GM19043 (cell line): ENCODE measurements around the gene CLSTN2.

Experiments
- ATAC-seq: cut with Tn5 transposase; IDR thresholded peaks from one replicate; pipeline ENCODE4 v1.9.1; 2021; ENCODE audit warnings: low read depth; ENCODE audit not compliant: unreplicated experiment

Gene CLSTN2

DNA sequence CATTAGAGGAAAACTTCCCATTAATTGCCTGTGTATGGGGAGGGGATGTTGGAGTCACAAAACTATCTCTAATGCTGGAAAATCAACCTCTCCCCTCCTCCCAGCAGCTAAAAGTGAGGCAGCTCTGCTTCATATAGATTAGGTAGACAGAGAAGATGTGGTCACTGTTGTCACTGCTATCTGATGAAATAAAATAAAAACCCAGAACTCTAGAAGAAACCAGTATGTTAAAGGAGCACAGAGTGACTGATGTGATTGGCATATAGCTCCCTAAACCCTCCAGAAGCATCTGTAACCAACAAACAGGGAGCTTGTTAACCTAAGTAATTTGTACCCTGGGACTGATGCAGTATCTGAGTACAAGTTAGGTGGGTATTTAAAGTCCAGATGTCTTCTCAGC, 531.0 kb downstream of the CLSTN2 start:
- no peak for ATAC-seq

DNA sequence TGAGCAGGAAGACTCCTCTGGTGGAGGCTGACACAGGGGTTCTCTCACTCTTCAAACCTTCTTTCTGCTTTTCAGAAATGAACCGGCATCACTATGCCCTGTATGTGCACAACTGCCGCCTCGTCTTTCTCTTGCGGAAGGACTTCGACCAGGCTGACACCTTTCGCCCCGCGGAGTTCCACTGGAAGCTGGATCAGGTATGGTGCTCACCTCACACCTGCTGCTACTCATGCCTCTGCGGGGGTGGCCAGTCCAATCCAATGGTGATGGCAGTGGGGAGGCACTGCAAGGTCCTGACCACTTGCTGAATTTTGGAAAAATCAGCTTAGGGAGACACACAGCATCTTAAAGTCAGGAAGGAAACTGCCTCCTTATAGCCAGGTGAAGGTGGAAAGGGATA, 531.5 kb downstream of the CLSTN2 start:
- no peak for ATAC-seq

- ATAC-seq, result no peak
Measured at GRCh38 chr3:140467104-140467577, 532.2 kb downstream of the CLSTN2 start.

DNA sequence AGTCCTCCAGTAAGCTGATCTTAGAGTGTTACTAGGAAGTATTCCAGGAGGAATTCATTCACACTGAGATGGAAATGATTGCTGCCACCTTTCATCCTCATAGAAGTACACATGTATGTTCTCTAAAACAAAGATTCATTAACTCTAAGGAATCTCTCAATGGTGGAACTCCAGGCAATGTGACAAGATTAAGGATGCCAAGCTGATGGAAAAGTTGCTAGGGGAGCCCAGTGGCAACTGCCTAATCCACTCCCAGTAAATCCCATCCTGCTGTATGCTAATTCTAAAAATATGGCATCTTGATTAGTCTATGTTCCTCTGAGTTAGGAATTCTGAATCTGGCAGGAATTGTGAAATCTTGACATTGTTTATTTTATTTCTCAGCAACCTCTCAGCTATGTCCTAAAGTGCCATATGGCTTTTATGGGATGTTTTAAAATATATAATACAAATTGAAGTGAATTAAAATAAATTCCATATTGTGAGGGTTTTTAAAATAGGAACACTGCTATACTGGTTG, 532.9 kb downstream of the CLSTN2 start:
- no peak for ATAC-seq

GRCh38 chr3:140468407-140468806, 533.4 kb downstream of the CLSTN2 start:
- no peak for ATAC-seq

DNA sequence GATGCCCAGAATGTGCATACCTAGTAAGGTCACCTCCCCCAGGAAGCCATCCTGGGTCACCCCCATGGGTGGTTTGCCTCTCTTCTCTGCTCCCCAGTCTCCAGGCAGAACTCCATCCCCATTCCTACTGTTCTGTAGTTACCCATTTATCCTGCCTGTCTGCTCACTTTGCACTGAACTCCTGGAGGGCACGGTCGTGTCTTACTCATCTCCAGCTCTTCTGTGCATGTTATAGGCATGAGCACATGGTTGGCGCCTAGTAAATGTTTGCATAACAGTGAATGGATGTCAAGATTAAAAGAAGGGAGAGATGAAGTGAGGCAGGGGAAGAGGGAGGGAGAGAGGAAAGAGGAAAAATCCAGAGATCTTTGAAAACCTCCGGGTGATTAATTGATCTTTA, 534.5 kb downstream of the CLSTN2 start:
- ATAC-seq, result no peak

GRCh38 chr3:140470211-140470610, 535.2 kb downstream of the CLSTN2 start:
- ATAC-seq, result no peak

DNA sequence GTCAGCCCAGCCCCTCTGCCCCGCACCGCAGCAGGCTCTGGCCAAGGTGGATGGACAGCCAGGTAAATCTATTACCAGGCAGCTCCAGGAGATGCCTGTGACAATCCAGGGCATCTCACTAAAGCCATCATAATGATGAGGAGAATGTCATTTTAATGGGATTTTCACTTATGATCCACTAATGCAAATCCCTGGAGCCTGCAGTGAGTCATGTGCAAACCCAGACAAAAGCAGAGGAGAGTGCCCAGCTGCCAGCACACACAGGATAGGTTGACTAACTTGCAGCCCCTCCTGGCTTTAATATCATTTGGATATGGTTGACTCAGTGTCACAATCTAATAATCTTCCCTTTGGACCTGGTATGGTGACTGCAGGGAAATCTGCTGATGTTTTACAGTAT, 536.0 kb downstream of the CLSTN2 start:
- ATAC-seq, result no peak

GRCh38 chr3:140472306-140473020, 537.5 kb downstream of the CLSTN2 start:
- ATAC-seq, result no peak

DNA sequence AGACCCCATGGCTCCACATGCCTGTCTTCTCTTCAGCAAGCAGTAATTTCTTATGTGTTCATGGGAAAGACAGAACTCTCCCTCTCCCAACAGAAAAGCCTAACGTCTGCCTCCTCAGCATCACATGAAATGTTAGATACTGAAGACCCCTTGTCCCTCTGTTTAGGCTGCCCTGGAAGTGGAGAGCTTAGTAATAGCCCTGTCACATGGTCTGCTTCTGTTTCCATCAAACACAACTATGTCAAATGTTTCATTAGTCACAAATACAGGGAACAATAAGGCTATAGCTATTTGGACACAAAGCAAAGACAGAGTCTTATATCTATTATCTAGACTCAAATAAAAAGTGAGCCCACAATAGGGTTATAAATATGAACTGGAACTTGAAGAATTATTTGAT, 552.6 kb downstream of the CLSTN2 start:
- no peak for ATAC-seq

- no peak for ATAC-seq
Measured at GRCh38 chr3:140493271-140493670, 558.3 kb downstream of the CLSTN2 start.

- no peak for ATAC-seq
Measured at GRCh38 chr3:140494970-140495369, 560.0 kb downstream of the CLSTN2 start.

- no peak for ATAC-seq
Measured at GRCh38 chr3:140497331-140497730, 562.3 kb downstream of the CLSTN2 start.

DNA sequence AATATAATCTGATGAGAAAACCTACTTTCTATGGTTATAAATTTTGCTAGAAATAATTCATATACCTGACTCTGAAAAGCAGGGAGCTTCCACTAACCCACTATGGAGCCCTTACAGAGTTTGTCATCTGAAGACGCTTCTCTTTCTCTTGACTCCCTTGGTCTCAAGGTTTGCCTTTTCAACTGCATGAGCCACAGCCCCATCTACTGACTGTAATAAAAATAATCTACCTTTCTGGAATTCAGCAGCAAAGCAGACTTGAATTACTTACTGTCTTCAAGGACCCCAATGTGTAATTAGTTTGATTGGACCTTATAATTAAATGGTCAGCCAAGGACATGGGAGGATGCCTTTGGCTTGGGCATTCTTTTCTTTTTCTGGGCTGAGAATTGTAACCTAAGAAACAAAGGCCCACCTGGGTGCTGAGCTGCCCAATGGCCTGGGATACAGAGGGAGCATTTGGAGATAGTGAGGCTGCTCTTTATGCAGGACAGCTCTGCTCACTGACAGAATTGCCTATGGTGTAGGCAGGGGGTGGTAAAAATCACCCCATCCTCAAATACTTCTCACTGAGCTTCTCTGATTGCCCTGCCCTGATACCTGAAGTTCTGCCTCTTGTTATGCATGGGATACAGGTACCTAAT, 564.3 kb downstream of the CLSTN2 start:
- ATAC-seq, result no peak

DNA sequence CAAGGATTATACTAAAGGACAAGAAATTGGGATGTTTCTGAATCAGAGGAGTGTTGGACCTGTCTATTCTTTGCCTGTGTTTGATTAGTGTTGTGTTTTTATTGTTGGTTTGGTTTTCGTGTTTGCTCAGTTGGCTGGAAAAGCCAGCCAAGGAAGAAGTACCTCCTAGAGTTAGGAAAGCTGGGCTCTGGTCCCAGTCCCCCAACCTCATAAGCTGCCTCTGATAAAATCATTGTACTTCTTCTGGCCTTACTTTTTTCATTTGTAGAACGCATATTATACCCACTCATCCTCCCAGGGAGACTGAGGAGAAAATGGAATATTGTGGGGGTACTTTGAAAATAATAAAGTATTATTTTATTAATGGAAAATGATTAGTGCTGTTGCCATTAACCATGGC, 565.5 kb downstream of the CLSTN2 start:
- ATAC-seq, result no peak

GRCh38 chr3:140501061-140501769, 566.2 kb downstream of the CLSTN2 start:
- ATAC-seq, result no peak

DNA sequence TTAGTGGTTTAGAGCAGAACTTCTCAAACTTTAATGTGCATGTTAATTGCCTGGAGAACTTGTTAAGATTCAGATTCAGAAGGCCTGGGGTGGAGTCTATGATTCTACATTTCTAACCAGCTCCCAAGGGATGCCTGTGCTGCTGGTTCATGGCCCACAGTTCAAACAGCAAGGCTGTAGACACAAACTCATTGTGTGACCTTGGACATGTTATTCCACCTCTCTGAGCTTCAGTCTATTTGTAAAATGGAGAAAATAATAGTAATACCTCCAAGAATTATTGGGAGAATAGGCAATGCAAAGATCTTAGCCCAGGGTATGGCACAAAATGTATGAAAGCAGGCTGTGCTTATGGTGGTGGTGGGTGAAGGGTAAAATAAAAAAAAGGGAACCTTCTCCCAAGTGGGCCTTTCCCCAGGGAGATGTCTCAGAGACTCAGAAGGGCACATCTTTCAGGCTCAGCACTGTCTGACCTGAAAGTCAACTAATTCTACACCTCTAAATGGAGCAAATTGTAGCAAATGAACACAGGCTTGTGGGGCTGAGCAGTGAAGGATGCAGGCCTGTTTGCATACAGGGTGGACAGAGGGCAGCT, 566.9 kb downstream of the CLSTN2 start:
- ATAC-seq, result no peak

DNA sequence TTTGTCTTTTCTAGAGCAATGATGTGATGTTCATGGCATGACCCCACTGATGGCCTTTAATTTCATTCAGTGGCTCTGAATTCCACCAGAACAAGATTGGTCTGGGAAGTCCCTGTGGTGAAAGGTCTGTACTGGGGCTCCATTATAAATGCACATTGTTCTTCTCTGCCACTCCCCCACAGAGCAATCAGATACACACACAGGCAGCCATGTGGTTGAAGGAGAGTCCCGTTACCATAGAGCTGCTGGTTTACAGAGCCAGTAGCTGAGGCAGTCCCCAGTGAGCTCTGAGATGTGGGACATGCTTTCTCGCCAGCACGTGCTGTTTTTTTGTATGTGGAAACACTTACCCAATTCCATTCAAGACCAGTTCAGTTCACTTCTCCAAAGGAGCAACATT, 570.2 kb downstream of the CLSTN2 start:
- peak; percentile 63 for ATAC-seq

DNA sequence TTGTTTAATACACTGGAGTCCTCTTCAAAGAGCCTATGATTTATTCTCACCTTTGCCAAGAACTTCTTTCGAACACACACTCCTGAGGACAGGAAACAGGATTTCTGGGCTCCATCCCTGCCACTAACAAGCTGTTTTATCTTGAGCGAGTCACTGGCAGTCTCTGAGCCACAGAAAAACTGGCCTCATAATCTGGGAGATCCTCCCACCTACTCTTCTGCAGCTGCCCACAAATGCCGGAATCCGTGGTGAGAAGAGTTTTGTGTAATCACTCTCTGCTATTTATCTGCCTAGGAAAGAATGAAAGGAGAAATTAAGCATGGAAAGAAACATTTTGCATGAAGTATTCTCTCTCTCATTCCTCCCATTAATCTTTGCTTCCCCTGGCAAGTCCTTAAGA, 570.9 kb downstream of the CLSTN2 start:
- ATAC-seq, result no peak

GRCh38 chr3:140508550-140508949, 573.6 kb downstream of the CLSTN2 start:
- no peak for ATAC-seq

DNA sequence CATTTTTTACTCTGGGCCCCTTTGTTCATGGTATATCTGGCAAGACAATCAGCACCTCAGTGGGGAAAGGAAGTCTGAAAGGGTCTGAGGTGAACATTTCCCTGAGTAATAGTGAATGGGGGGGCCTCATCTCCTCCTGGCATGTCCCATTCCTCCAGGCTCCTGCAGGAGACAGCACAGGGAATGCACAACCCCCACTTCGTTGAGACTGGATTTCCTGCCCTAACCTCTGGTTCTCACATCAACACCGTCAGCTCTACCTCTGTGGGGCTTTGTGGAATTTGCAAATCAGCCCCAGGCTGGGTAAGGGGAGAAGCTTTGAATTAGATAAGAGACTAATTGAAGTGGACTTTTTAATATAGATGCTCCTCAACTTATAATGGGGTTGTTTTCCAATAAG, 574.5 kb downstream of the CLSTN2 start:
- no peak for ATAC-seq
